ENCODE results near the gene SYT5. TPM values are rescaled to one million over a fixed set of nuclear protein-coding genes. Genes with fewer than 3 reads are reported as not detected.

The SYT5 gene
- total RNA-seq, 2 experiments from 2014 or later = 0.84 TPM; not detected in 1

DNA sequence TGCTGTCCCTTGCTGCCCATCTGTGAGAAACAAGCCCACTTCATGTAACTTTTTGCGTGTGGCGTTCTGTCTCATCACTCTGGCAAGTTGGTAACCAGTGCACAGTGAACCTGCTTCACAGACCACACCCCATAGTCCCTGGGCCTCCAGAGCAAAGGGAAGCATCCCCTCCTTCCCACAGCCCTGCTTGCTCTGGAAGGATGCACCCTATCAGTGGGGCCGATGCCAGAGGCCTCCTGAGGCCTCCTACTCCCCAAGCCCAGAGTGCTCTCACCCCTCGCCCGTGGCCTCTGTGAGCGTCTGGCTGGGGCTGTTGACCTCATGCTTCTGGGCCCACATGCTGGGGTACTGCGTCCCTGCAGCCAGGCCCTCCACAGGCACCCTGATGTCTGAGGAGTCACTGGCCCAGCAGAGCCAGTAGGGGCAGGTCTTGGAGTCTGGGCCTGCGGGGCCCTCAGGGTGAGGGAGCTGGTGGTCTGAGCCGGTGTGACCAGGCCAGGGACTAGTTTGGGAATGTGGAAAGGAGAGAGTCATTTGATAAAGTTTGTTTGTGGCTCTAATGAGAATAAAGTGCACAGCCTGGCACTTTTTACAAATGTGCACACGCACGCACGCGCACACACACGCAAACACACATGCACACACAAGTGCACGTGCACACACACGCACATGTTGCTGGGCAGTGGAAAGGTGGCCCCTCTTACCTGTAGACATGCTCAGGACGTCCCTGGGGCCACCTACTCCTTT lies 43.4 kb upstream of the SYT5 start:
- ChIA-PET CTCF (ENCODE audit: unreplicated experiment) (no interaction called here), POLR2A (no interaction called here)
- BruUV-seq (replicated peaks) = no TSS peak
- Histone ChIP-seq H3K36me3 (ENCODE audit: insufficient read depth, low read length) (peaks cover 85% of the 10 kb centered on the region), H3K4me1 (ENCODE audit: insufficient read depth, low read length, poor library complexity, severe bottlenecking) (no peaks in the 10 kb centered on the region), H3K79me2 (ENCODE audit: insufficient read depth, low read depth, low read length) (no peaks in the 10 kb centered on the region), H3K27ac (ENCODE audit: low read depth, low read length, poor library complexity, severe bottlenecking) (no peak overlapping the region), H2AFZ (ENCODE audit: low read length) (no peak overlapping the region), H3K9me3 (ENCODE audit: low read length) (no peaks in the 10 kb centered on the region), H3K4me2 (ENCODE audit: low read length) (no peak overlapping the region), H3K9me2 (ENCODE audit: insufficient read depth, low read length) (no peaks in the 10 kb centered on the region), H3K4me3 (ENCODE audit: low read depth, low read length, poor library complexity, severe bottlenecking) (no peak overlapping the region), H4K20me1 (ENCODE audit: insufficient read depth, low read length) (no peaks in the 10 kb centered on the region; the same call in 1 of the 2 replicates)
- no peak for DNase-seq (ENCODE audit: low spot score)
- intact Hi-C loops (cut with micrococcal nuclease; ENCODE audit: unreplicated experiment) = no loop called here
- TF ChIP-seq CTCF (conservative IDR thresholded peaks at IDR 0.05; ENCODE audit: low read length) (no peak), EZH2phosphoT487 (IDR thresholded peaks at IDR 0.05; ENCODE audit: borderline replicate concordance, low read depth, low read length) (no peak)

- Histone ChIP-seq H3K4me2 (ENCODE audit: low read length) (no peak overlapping the region), H3K36me3 (ENCODE audit: insufficient read depth, low read length) (peaks cover 56% of the 10 kb centered on the region), H3K79me2 (ENCODE audit: insufficient read depth, low read depth, low read length) (no peaks in the 10 kb centered on the region), H3K4me1 (ENCODE audit: insufficient read depth, low read length, poor library complexity, severe bottlenecking) (peaks cover 10% of the 10 kb centered on the region), H3K4me3 (ENCODE audit: low read depth, low read length, poor library complexity, severe bottlenecking) (no peak overlapping the region), H3K9me2 (ENCODE audit: insufficient read depth, low read length) (no peaks in the 10 kb centered on the region), H2AFZ (ENCODE audit: low read length) (no peak overlapping the region), H3K9me3 (ENCODE audit: low read length) (no peaks in the 10 kb centered on the region), H3K27ac (ENCODE audit: low read depth, low read length, poor library complexity, severe bottlenecking) (no peak overlapping the region), H4K20me1 (ENCODE audit: insufficient read depth, low read length) (no peaks in the 10 kb centered on the region)
- DNase-seq (ENCODE audit: low spot score) = no peak
- ChIA-PET POLR2A (no interaction called here), CTCF (ENCODE audit: unreplicated experiment) (no interaction called here)
- no peak for TF ChIP-seq CTCF (conservative IDR thresholded peaks at IDR 0.05; ENCODE audit: low read length)
- no peak for TF ChIP-seq EZH2phosphoT487 (IDR thresholded peaks at IDR 0.05; ENCODE audit: borderline replicate concordance, low read depth, low read length)
- intact Hi-C loops (cut with micrococcal nuclease; ENCODE audit: unreplicated experiment) = no loop called here
- BruUV-seq (replicated peaks) = TSS peak; percentile 43
These were observed 40.4 kb upstream of the SYT5 start for GRCh38 chr19:55220525-55220924.

DNA sequence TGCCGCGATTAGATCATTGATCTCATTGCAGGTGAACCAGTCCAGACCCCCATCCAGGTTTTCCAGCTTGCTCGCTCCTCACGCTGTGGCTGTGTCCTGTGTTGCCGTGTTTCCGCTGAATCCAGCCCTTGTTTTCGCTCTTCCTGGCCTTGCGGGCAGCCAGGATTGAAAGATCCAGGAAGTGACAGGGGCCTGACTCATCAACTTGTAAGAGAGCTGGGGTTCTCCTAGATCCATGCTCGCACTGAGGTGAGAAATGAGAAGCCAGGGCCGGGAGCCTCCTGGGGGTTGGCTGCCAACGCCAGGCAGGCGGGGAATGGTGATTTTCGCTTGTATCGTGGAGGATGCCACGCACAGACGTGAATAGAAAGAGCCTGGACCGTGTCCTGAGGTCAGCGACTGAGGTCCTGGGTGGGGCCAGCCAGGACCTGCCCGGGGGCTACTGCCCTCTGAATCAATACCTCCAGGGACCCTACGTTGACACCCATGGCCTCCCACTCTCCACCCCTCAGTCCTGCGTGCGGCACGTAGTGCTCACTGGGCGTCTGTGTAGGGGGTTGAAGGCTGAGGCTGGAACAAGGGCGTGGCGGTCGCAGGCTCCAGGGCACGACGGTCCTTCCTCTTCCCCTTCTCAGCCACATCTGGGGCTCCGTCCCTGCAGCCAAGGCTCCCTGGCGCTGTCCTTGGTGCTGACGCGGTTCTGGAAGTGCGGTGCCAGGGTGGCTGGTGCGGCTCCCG lies 36.5 kb upstream of the SYT5 start:
- no TSS peak for BruUV-seq (replicated peaks)
- DNase-seq (ENCODE audit: low spot score) = peak; percentile 69
- ChIA-PET POLR2A (no interaction called here), CTCF (ENCODE audit: unreplicated experiment) (no interaction called here)
- Histone ChIP-seq H3K4me1 (ENCODE audit: insufficient read depth, low read length, poor library complexity, severe bottlenecking) (peaks cover 10% of the 10 kb centered on the region), H3K36me3 (ENCODE audit: insufficient read depth, low read length) (peaks cover 17% of the 10 kb centered on the region), H4K20me1 (ENCODE audit: insufficient read depth, low read length) (no peaks in the 10 kb centered on the region), H3K4me3 (ENCODE audit: low read depth, low read length, poor library complexity, severe bottlenecking) (peak overlapping the region; percentile 63), H3K79me2 (ENCODE audit: insufficient read depth, low read depth, low read length) (no peaks in the 10 kb centered on the region), H3K4me2 (ENCODE audit: low read length) (peak overlapping the region; percentile 67), H2AFZ (ENCODE audit: low read length) (no peak overlapping the region; the same call in 1 of the 2 replicates), H3K9me2 (ENCODE audit: insufficient read depth, low read length) (no peaks in the 10 kb centered on the region), H3K27ac (ENCODE audit: low read depth, low read length, poor library complexity, severe bottlenecking) (no peak overlapping the region), H3K9me3 (ENCODE audit: low read length) (no peaks in the 10 kb centered on the region)
- intact Hi-C loops (cut with micrococcal nuclease; ENCODE audit: unreplicated experiment) = no loop called here
- TF ChIP-seq EZH2phosphoT487 (IDR thresholded peaks at IDR 0.05; ENCODE audit: borderline replicate concordance, low read depth, low read length) (no peak), CTCF (conservative IDR thresholded peaks at IDR 0.05; ENCODE audit: low read length) (no peak)

Data from OCI-LY7 (cell line).